Nephron progenitor cell (in vitro differentiated cells): ENCODE measurements around the gene SUN5.

Source experiments
- DNase-seq: peaks from one replicate; pipeline ENCODE4 v3.0.0; 2021
- H3K27ac Mint-ChIP-seq: 2 replicates; pipeline ENCODE4 v1.8.0; 2021; ENCODE audit warnings: mild to moderate bottlenecking, moderate library complexity, mixed read lengths
- H3K27me3 Mint-ChIP-seq: 2 replicates; pipeline ENCODE4 v1.8.0; 2021; ENCODE audit warnings: mild to moderate bottlenecking, low read depth, mixed read lengths; ENCODE audit not compliant: poor library complexity
- H3K36me3 Mint-ChIP-seq: 2 replicates; pipeline ENCODE4 v1.8.0; 2021; ENCODE audit warnings: low read depth, mixed read lengths
- H3K4me1 Mint-ChIP-seq: 2 replicates; pipeline ENCODE4 v1.8.0; 2021; ENCODE audit warnings: mixed read lengths
- H3K4me3 Mint-ChIP-seq: 2 replicates; pipeline ENCODE4 v1.8.0; 2021; ENCODE audit warnings: mild to moderate bottlenecking, moderate library complexity, mixed read lengths
- H3K9me3 Mint-ChIP-seq: 2 replicates; pipeline ENCODE4 v1.8.0; 2021; ENCODE audit warnings: mild to moderate bottlenecking, moderate library complexity, mixed read lengths
- TF ChIP-seq, protein P1 (sequence below): fragments of 200-600 bp; sonication (generic); IDR thresholded peaks from 2 replicates; pipeline ENCODE4 v1.5.0; 2021; ENCODE audit warnings: antibody characterized with exemption

The SUN5 gene

DNA sequence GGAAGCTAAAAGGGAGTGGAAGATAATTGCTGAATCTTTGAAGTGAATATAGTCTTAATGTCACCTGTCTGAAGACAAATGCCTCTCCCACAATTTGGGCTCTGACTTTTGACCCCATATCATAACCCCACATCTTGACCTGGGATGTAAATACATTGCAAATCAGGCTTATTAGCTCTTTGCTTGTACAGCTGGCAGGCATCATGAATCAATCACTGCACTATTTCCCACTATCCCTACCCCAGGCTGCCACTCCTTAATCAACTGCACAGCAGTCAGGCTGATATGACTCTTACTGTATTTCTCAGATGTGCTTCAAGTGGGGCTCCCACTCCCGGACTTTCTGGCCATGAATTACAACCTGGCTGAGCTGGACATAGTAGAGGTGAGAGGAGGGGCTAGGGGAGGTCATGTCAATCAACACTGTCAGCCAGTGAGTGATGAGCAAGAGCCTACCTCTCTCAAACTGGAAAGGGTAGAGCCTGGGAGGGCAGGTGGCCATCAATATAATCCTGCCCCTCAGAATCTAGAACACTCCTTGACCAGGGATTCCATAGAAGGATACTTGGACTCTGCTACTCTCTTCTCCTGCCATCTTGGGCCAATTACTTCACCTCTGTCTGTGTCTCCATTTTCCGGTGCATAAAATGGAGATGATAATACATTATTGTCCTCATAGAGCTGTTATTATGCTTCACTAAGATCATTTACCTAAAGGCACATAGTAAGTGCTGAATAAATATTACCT is 38.9 kb upstream of the SUN5 start:
- H3K9me3 Mint-ChIP-seq = peaks cover 23% of the 10 kb centered on the region
- H3K4me3 Mint-ChIP-seq = no peak overlapping the region
- TF ChIP-seq, protein P1, sequence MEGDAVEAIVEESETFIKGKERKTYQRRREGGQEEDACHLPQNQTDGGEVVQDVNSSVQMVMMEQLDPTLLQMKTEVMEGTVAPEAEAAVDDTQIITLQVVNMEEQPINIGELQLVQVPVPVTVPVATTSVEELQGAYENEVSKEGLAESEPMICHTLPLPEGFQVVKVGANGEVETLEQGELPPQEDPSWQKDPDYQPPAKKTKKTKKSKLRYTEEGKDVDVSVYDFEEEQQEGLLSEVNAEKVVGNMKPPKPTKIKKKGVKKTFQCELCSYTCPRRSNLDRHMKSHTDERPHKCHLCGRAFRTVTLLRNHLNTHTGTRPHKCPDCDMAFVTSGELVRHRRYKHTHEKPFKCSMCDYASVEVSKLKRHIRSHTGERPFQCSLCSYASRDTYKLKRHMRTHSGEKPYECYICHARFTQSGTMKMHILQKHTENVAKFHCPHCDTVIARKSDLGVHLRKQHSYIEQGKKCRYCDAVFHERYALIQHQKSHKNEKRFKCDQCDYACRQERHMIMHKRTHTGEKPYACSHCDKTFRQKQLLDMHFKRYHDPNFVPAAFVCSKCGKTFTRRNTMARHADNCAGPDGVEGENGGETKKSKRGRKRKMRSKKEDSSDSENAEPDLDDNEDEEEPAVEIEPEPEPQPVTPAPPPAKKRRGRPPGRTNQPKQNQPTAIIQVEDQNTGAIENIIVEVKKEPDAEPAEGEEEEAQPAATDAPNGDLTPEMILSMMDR = no peak

DNA sequence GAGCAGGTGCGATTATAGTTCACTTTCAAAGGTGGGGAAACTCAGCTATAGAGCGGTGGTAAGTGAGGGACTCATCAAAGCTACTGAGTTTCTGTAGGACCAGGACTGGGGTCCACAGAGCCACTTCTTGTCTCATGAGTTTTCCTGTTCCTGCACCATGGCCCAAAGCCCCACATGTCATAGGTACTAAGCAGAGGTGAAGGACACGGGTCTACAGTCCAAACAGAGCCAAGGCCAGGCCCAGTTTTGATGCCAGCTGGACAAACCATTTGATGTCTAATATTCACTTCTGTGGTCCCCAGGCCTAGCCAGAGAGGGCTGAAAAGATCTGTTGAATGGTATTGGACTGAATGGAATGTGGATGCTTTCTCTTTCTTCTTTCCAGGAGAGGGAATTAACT is 38.2 kb upstream of the SUN5 start:
- TF ChIP-seq, protein P1 = no peak
- no peaks in the 10 kb centered on the region for H3K4me1 Mint-ChIP-seq
- no peak for DNase-seq
- no peak overlapping the region for H3K4me3 Mint-ChIP-seq
- peaks cover 23% of the 10 kb centered on the region for H3K9me3 Mint-ChIP-seq
- no peaks in the 10 kb centered on the region for H3K36me3 Mint-ChIP-seq
- H3K27ac Mint-ChIP-seq = no peak overlapping the region
- H3K27me3 Mint-ChIP-seq = peaks cover 25% of the 10 kb centered on the region

More for the DNA sequence above, 38.9 kb upstream of the SUN5 start:
- Mint-ChIP-seq H3K27me3 (peaks cover 20% of the 10 kb centered on the region), H3K4me1 (no peaks in the 10 kb centered on the region), H3K36me3 (no peaks in the 10 kb centered on the region), H3K27ac (no peak overlapping the region)
- DNase-seq = no peak

DNA sequence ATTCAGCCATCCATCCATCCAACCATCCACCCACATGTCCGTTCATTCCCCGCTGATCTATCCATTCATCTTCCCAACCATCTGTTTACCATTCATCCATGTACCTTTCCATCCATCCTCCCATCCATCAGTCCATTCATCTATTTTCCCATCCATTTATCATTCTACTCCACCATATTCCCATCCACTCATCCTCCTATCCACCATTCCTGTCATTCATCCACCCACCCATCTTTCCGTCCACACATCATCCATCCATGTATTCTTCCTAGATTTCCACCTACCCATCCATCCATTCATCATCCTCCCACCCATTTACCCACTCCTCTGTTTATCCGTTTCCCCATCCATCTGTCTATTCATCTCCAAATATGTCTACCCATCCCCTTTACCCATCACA is 34.0 kb upstream of the SUN5 start:
- TF ChIP-seq, protein P1 = no peak
- Mint-ChIP-seq H3K27ac (no peak overlapping the region), H3K27me3 (peaks cover 38% of the 10 kb centered on the region), H3K9me3 (no peaks in the 10 kb centered on the region), H3K4me1 (no peaks in the 10 kb centered on the region), H3K36me3 (no peaks in the 10 kb centered on the region), H3K4me3 (no peak overlapping the region)
- no peak for DNase-seq

DNA sequence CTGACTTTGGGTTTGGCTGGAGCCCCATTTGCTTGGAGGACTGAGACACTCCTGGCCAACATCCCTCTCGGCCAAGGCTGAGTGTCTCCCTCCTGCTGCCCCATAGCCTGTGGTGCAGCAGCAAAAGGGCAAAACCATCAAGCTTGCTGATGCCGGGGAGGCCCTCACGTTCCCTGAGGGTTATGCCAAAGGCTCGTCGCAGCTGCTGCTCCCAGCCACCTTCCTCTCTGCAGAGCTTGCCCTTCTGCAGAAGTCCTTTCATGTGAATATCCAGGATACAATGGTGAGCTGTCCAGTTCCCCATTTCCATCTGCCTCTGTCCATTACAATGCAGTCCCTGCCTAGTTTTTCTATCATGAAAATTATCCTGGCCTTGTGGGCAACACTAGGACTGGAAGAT is 33.2 kb upstream of the SUN5 start:
- no peak overlapping the region for H3K27ac Mint-ChIP-seq
- H3K4me1 Mint-ChIP-seq = no peaks in the 10 kb centered on the region
- DNase-seq = no peak
- H3K4me3 Mint-ChIP-seq = no peak overlapping the region
- peaks cover 39% of the 10 kb centered on the region for H3K27me3 Mint-ChIP-seq
- H3K9me3 Mint-ChIP-seq = no peaks in the 10 kb centered on the region
- TF ChIP-seq, protein P1 = no peak
- H3K36me3 Mint-ChIP-seq = no peaks in the 10 kb centered on the region

DNA sequence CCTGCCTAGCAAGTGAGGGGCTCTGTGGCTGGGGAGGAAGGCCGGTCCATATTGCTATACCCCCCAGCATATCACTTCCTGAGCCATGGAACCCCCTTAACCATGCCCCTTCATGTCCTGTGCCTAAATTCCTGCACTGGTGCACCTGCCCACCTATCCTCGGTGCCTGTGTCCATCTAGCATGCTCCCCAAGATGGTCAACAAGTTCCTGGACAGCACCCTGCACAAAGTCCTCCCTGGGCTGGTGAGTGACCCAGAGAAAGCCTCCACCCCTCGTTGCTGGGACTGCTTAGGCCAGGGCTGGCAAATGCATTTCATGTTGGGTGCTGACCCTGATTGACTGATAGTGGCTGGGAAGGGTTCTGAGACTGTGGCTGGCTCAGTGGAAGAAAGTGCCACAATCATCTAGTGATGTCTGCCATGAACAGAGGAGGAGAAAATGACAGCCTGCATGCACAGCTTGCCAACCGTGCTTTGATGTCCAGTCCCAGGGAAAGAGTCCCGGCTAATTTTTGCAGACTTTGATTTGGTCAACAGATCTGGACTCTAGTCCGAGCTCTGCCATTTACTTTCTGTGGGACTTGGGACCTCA is 30.8 kb upstream of the SUN5 start:
- H3K27ac Mint-ChIP-seq = no peak overlapping the region
- H3K36me3 Mint-ChIP-seq = no peaks in the 10 kb centered on the region
- H3K27me3 Mint-ChIP-seq = peaks cover 41% of the 10 kb centered on the region
- no peaks in the 10 kb centered on the region for H3K4me1 Mint-ChIP-seq
- H3K4me3 Mint-ChIP-seq = no peak overlapping the region
- no peak for DNase-seq
- no peaks in the 10 kb centered on the region for H3K9me3 Mint-ChIP-seq
- TF ChIP-seq, protein P1 = no peak

DNA sequence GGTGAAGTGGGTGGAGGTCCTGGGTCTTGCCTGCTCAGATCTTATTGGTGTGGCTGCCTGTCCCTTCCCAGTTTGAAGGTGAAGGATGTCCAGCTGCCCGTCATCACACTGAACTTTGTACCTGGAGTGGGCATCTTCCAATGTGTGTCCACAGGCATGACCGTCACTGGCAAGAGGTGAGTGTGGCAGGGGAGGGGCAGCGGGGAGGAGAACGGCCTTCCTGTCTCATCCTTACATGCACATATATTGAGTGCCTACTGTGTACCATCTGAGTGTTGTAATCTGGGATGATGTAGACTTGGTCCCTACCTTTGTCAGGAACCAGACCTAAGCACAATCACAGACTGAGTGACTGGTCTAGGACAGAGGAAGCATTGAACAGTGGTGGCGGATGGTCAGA is 29.9 kb upstream of the SUN5 start:
- Mint-ChIP-seq H3K9me3 (no peaks in the 10 kb centered on the region), H3K27ac (no peak overlapping the region)

More for the DNA sequence above, 29.9 kb upstream of the SUN5 start:
- no peaks in the 10 kb centered on the region for H3K4me1 Mint-ChIP-seq
- H3K36me3 Mint-ChIP-seq = no peaks in the 10 kb centered on the region
- TF ChIP-seq, protein P1 = no peak
- no peak for DNase-seq
- H3K4me3 Mint-ChIP-seq = no peak overlapping the region
- peaks cover 34% of the 10 kb centered on the region for H3K27me3 Mint-ChIP-seq
